Uterus (tissue), 2 donors: ENCODE measurements around the gene NR2E3.

ENCODE experiments used
- CTCF ChIP-seq, 4 experiments: fragments of 200-600 bp in 2 of 4; fragments of 450-650 bp in 2 of 4; sonication (generic) in 2 of 4; IDR thresholded peaks; one replicate each; pipeline ENCODE4 v1.5.1; 2016 to 2019; ENCODE audit warnings: antibody characterized with exemption in 4 of 4, mild to moderate bottlenecking in 2 of 4, moderate library complexity in 1 of 4
- POLR2A ChIP-seq, 2 donors: fragments of 450-650 bp; IDR thresholded peaks; one replicate each; pipeline ENCODE4 v1.6.1; 2016; ENCODE audit warnings: antibody characterized with exemption in 2 of 2, mild to moderate bottlenecking in 1 of 2, moderate library complexity in 1 of 2

GRCh38 chr15:71785996-71786395, 24.4 kb upstream of the NR2E3 start:
- no peak for TF ChIP-seq POLR2A (IDR thresholded peaks at IDR 0.05)
- TF ChIP-seq CTCF (IDR thresholded peaks at IDR 0.05), result no peak
